Hepatocyte (in vitro differentiated cells): Measurements from ENCODE around the gene CCDC3. TPM values are rescaled to one million over a fixed set of nuclear protein-coding genes. Genes with fewer than 3 reads are reported as not detected.

Experiments
- DNase-seq: peaks from one replicate; pipeline ENCODE4 v3.0.0-alpha.2; 2016; ENCODE audit warnings: low spot score
- H2AFZ ChIP-seq: fragments of 200-600 bp; sonication (generic); 2 replicates; pipeline ENCODE4 v1.6.0; 2016; ENCODE audit warnings: antibody characterized with exemption, mild to moderate bottlenecking
- H3K27ac ChIP-seq: fragments of 200-600 bp; sonication (generic); 2 replicates; pipeline ENCODE4 v1.5.1; 2016; ENCODE audit warnings: mild to moderate bottlenecking
- H3K27me3 ChIP-seq: fragments of 200-600 bp; sonication (generic); 2 replicates; pipeline ENCODE4 v1.6.1; 2016
- H3K36me3 ChIP-seq: fragments of 200-600 bp; sonication (generic); replicated peaks from 2 replicates; pipeline ENCODE4 v1.5.1; 2016; ENCODE audit warnings: low read depth; ENCODE audit not compliant: insufficient read depth
- H3K4me1 ChIP-seq: fragments of 200-600 bp; sonication (generic); 2 replicates; pipeline ENCODE4 v1.5.1; 2016; ENCODE audit warnings: mild to moderate bottlenecking, moderate library complexity; ENCODE audit not compliant: insufficient read depth
- H3K4me2 ChIP-seq: fragments of 200-600 bp; sonication (generic); 2 replicates; pipeline ENCODE4 v1.6.0; 2016
- H3K4me3 ChIP-seq: fragments of 200-600 bp; sonication (generic); 2 replicates; pipeline ENCODE4 v1.5.1; 2016; ENCODE audit warnings: mild to moderate bottlenecking
- H3K79me2 ChIP-seq: fragments of 200-600 bp; sonication (generic); 2 replicates; pipeline ENCODE4 v1.6.0; 2017; ENCODE audit warnings: mild to moderate bottlenecking
- H3K9me2 ChIP-seq: fragments of 200-600 bp; sonication (generic); replicated peaks from 2 replicates; pipeline ENCODE4 v1.6.0; 2017; ENCODE audit warnings: mild to moderate bottlenecking; ENCODE audit not compliant: insufficient read depth
- H3K9me3 ChIP-seq: fragments of 200-600 bp; sonication (generic); 2 replicates; pipeline ENCODE4 v1.5.1; 2016; ENCODE audit warnings: low read depth, mild to moderate bottlenecking
- H4K20me1 ChIP-seq: fragments of 200-600 bp; sonication (generic); 2 replicates; pipeline ENCODE4 v1.6.0; 2016; ENCODE audit warnings: mild to moderate bottlenecking; ENCODE audit not compliant: insufficient read depth, poor library complexity, severe bottlenecking
- CTCF ChIP-seq: fragments of 200-600 bp; sonication (generic); IDR thresholded peaks from 2 replicates; pipeline ENCODE4 v1.5.1; 2016; ENCODE audit warnings: antibody characterized with exemption, mild to moderate bottlenecking; ENCODE audit not compliant: poor library complexity
- EZH2 ChIP-seq: fragments of 200-600 bp; sonication (generic); IDR thresholded peaks from 2 replicates; pipeline ENCODE4 v1.6.1; 2016; ENCODE audit warnings: antibody characterized with exemption, mild to moderate bottlenecking, borderline replicate concordance
- EZH2phosphoT487 ChIP-seq: fragments of 200-600 bp; sonication (generic); IDR thresholded peaks from one replicate; pipeline ENCODE4 v1.6.1; 2018; ENCODE audit warnings: antibody characterized with exemption, mild to moderate bottlenecking, low read depth, moderate library complexity; ENCODE audit not compliant: unreplicated experiment, severe bottlenecking
- WGBS: methylation state at CpG from one replicate; pipeline ENCODE4 v1.1.6; 2016; ENCODE audit warnings: low lambda C conversion rate; ENCODE audit errors: missing lambda C conversion rate; 5-methylcytosine and 5-hydroxymethylcytosine counted together
- polyA plus RNA-seq: library from polyadenylated mRNA; unstranded; fragments of >200 nt; fragmentation: Nextera tagmentation; extraction: Ambion mirVana; gene quantifications from 2 replicates; pipeline ENCODE4 v1.2.1, GENCODE V29; 2016
- total RNA-seq: library from RNA; depleted of rRNA; stranded (reverse); fragments of >200 nt; gene quantifications from 2 replicates; pipeline ENCODE4 v1.2.3, GENCODE V29; 2014

Gene CCDC3
- total and polyA plus RNA-seq, 2 experiments from 2014 or later: 10.4 to 10.5 TPM

- Histone ChIP-seq H3K79me2 (no peaks in the 10 kb centered on the region), H3K4me2 (no peak overlapping the region), H3K27me3 (no peaks in the 10 kb centered on the region), H2AFZ (no peak overlapping the region), H3K4me1 (no peaks in the 10 kb centered on the region), H3K36me3 (no peaks in the 10 kb centered on the region), H4K20me1 (no peaks in the 10 kb centered on the region), H3K27ac (no peak overlapping the region), H3K4me3 (no peak overlapping the region), H3K9me3 (no peaks in the 10 kb centered on the region), H3K9me2 (no peaks in the 10 kb centered on the region)
- DNase-seq: no peak
- 55% methylated on average over 5 of the region's 5 CpGs for WGBS
- TF ChIP-seq EZH2 (no peak), EZH2phosphoT487 (no peak), CTCF (no peak)
These were observed 60.7 kb downstream of the CCDC3 start for GRCh38 chr10:12940791-12941190.

DNA sequence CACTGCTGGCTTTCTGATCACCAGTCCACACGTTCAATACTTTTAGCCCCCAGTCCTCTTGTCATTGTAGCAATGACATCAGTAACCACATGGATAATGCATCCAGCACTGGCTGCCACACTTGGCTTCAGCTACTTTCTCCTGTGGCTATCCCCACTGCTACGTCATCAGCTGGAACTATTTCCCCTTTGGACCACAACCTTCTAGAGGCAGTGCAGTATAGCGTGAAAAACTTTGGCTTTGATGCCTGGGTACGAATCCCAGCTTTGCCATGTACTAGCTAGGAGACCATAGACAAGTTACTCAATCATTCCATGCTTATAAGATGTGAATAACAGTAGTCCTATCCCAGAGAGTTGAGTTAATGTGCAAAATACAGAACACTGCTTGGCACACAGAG lies 63.2 kb downstream of the CCDC3 start:
- H3K9me3 ChIP-seq: no peaks in the 10 kb centered on the region
- no peak overlapping the region for H3K4me3 ChIP-seq
- no peaks in the 10 kb centered on the region for H3K27me3 ChIP-seq
- no peaks in the 10 kb centered on the region for H3K36me3 ChIP-seq
- H4K20me1 ChIP-seq: no peaks in the 10 kb centered on the region
- 68% methylated on average over 4 of the region's 4 CpGs for WGBS
- no peaks in the 10 kb centered on the region for H3K4me1 ChIP-seq
- H3K79me2 ChIP-seq: no peaks in the 10 kb centered on the region
- no peak for TF ChIP-seq EZH2
- no peak for TF ChIP-seq CTCF
- TF ChIP-seq EZH2phosphoT487: no peak
- no peaks in the 10 kb centered on the region for H3K9me2 ChIP-seq
- no peak overlapping the region for H2AFZ ChIP-seq
- DNase-seq: no peak
- no peak overlapping the region for H3K4me2 ChIP-seq
- no peak overlapping the region for H3K27ac ChIP-seq

DNA sequence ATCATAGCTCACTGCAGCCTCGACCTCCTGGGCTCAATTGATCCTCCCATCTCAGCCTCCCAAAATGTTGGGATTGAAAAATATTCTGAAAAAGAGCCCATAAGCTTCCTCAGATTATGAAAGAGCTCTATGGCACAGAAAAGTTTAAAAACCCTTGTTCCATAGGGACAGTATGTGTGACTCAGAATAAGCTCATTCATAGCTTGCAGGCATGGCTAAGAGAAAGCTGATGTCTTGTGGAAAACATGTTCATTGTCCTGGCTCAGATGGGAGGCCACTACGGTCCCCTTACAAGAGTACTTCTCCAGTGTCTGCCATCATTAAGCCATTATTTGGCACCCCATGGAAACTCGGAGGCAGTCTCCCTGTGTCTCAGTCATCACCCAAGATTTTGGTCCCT lies 64.0 kb downstream of the CCDC3 start:
- Histone ChIP-seq H3K4me2 (no peak overlapping the region), H3K9me2 (no peaks in the 10 kb centered on the region), H3K79me2 (no peaks in the 10 kb centered on the region), H3K9me3 (no peaks in the 10 kb centered on the region), H3K4me1 (no peaks in the 10 kb centered on the region), H3K27ac (no peak overlapping the region), H4K20me1 (no peaks in the 10 kb centered on the region), H2AFZ (no peak overlapping the region), H3K4me3 (no peak overlapping the region), H3K27me3 (no peaks in the 10 kb centered on the region), H3K36me3 (no peaks in the 10 kb centered on the region)
- DNase-seq: no peak
- TF ChIP-seq CTCF (no peak), EZH2 (no peak), EZH2phosphoT487 (no peak)
- WGBS: 91% methylated on average over 3 of the region's 3 CpGs

DNA sequence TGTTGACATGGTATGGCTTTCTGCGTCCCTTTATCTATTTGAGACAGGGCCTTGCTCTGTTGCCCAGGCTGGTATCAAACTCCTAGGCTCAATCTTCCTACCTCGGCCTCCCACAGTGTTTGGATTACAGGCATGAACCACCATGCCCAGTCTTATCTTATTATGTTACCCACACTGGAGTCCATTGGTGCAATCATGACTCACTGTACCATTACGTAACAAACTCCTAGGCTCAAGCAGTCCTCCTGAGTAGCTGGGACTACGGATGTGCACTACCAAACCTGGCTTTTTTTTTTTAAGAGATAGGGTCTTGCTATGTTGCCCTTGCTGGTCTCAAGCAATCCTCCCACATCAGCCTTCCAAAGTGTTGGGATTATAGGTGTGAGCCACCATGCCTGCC lies 66.7 kb downstream of the CCDC3 start:
- 90% methylated on average over 4 of the region's 4 CpGs for WGBS
- no peak for TF ChIP-seq EZH2
- no peak for TF ChIP-seq EZH2phosphoT487
- TF ChIP-seq CTCF: no peak
- Histone ChIP-seq H3K79me2 (no peaks in the 10 kb centered on the region), H3K9me3 (no peaks in the 10 kb centered on the region), H3K9me2 (no peaks in the 10 kb centered on the region), H3K36me3 (no peaks in the 10 kb centered on the region), H3K27me3 (no peaks in the 10 kb centered on the region), H3K4me2 (no peak overlapping the region), H2AFZ (no peak overlapping the region), H3K4me3 (no peak overlapping the region), H3K4me1 (no peaks in the 10 kb centered on the region), H4K20me1 (no peaks in the 10 kb centered on the region), H3K27ac (no peak overlapping the region)
- DNase-seq: no peak
